Activated CD4-positive, alpha-beta T cell treated with anti-CD3 and anti-CD28 coated beads, Interleukin-2, Interleukin-6, amounts not matched to agents 100 ng/mL and 50 ng/mL, durations not matched to agents 16 hours and 8 hours (primary cell): ENCODE data around the gene SPINDOC.
"Not testable (repeated sequence)": the region's sequence is repeated elsewhere in the genome, so short reads cannot be mapped to it uniquely, and the experiment has no call there.

Experiments
- DNase-seq: peaks from one replicate; pipeline ENCODE4 v3.0.0-alpha.2; 2020

Gene SPINDOC

DNA sequence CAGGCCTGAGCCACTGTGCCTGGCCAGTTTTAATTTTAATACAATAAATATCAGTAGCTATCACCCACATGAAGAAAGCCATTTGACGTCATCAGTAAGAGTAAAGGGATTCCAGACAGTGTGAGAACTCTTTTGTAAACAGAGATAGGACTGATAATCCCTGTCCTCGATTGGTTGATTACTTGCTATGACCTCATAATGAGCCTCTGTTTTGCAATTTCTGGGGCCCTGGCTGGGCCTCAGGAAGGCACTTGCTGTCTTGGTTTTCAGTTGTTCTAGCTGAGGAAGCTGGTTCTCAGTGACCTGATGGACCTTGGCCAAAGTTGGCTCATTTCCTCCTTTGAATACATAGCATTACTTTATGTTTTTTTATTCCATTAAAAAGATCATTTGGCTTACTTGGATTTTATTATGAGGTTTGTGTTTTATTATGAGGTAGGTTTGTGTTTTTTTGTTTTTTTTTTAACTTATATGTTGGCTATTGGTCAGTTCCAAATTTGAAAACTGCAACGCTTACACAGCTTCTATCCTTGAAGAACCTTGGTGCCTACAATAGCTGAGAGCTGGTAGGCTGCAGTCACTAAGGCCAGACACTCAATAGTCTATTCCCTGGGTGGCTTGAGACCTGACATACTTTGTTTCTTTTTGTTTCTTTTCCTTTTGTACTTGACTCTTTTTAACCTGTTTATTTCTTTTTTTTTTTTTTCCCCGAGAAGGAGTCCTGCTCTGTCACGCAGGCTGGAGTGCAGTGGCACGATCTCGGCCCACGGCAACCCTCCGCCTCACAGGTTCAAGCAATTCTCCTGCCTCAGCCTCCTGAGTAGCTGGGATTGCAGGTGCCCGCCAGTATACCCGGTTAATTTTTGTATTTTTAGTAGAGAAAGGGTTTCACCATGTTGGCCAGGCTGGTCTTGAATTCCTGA lies 45.6 kb downstream of the SPINDOC start:
- no peak for DNase-seq

DNA sequence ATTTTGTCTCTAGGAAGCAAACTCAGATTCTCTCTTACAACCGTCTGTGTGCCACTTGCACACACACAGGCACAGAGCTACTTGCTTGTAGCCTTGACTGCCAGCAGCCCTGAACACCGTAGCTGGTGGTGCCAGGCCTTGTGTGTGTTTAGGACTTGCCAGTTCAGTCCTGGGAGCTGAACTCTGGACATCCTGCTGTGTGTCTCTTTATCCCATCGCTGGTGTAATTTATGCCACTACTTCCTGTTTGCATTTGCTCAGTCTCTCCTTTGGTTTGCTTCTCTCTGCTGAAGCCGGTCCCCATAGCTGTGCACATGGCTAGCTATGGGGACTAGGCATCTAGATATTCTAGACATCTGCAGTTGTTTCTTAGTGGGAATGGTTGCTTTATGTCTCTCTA lies 49.7 kb downstream of the SPINDOC start:
- DNase-seq = no peak

DNA sequence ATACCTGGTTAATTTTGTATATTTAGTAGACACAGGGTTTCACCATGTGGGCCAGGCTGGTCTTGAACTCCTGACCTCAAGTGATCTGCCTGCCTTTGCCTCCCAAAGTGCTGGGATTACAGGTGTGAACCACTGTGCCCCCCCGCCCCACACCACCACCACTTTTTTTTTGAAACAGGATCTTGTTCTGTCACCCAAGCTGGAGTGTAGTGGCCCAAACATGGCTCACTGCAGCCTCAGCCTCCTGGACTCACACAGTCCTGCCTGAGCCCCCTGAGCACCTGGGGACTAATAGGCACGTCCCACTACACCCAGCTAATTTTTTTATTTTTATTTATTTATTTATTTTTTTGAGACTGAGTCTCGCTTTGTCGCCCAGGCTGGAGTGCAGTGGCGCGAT lies 50.4 kb downstream of the SPINDOC start:
- DNase-seq = not testable (repeated sequence)

DNA sequence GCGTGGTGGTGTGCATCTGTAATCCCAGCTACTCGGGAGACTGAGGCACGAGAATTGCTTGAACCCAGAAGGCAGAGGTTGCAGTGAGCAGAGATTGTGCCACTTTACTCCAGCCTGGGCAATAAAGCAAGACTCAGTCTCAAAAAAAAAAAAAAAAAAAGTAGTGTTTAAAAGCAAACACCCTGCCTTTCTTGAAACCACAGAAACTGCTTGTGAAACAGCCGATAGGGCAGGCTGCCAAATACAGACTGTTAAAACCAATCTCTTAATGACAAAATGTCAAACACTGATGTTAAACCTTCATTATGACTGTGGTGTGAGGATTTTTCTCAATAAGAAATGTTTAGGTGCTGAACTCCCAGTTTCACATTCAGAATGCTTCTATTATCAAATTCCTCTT lies 53.0 kb downstream of the SPINDOC start:
- peak; percentile 90 for DNase-seq

DNA sequence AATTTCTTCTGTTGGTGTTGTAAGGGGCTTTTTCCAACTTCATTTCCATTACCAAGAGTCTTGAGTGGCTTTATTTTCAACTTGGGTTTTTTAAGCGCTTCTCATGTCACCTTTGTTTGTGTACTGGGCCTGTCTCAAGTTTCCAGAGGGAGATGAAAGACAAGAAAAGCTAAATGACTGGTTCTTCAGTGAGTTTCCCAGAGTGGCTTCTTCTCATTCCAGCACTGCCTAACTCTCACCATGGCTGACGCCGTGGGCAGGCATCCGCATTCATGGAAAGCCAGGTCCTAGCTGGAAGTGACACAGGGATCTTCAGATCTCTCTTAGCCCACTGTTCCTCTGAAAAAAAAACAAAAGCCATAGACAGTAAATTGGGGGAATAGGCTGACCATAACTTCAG lies 54.3 kb downstream of the SPINDOC start:
- DNase-seq = no peak

DNA sequence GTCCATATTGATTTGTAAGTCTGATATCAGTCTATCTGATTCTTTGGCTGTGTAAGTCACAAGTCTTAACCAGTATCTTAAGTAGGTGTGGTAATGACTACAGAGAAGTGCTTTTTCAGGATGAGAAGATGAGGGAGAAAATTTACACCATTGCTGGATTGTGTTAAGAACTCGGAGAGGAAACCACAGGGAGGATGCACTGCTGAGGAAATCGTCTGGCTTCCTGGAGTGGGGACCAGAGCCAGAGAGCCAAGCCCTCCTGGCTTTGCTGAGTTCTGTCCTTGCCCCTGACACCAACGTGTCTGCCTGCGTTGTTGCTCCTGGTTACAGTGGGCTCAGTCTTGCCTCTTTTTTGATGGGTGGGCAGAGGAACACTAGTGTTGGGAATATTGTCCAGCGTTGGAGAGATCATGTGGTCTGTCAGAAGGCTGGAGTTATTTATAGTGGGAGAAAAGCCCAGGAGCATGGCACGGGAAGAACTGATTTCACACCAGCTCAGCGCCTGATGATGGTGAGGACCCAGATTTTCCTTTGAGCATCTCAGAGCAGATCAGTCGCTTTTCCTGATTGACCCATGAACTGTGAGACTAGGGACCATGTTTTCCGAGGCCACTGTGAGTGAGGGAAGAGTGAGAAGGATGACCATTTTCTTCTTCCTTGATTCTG lies 55.3 kb downstream of the SPINDOC start:
- no peak for DNase-seq

DNA sequence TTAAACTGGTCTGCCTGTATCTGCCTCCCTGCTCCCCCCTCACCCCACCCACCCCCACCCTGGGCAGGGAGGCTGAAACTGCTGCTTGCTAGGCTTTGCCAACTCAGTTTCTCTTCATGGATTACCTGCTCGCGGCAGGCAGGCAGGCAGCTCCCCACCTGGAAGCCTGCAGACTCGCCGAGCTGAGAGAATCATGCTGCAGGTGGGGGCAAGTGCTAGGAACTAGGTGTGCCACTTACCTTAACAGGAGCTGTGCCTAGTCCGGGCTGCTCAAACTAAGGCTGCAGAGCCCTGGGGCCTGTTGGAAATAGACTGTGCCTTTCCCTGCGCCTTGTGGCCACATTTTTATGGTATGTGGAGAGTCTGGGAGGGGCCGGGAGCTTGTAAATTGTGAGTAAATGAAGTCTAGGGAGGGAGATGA lies 55.9 kb downstream of the SPINDOC start:
- no peak for DNase-seq

DNA sequence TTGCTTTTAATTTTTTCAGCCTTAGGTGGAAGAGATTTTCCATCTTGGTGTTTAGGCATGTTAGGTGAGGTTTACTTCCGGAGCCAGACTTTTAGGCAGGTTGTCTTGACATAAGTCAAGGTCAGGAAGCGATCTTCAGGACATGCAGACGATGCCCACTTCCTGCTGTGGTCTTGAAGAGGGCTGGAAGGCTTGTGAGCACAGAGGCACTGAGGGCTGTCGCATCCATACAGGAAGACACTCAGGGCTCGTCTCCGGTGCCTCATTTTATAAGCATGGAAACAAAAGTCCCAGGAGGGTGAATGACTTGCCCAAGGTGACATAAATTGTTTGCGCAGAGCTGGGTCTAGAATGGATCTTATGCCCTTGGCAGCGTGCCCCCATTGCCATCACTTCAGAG lies 56.4 kb downstream of the SPINDOC start:
- DNase-seq = peak; percentile 61

DNA sequence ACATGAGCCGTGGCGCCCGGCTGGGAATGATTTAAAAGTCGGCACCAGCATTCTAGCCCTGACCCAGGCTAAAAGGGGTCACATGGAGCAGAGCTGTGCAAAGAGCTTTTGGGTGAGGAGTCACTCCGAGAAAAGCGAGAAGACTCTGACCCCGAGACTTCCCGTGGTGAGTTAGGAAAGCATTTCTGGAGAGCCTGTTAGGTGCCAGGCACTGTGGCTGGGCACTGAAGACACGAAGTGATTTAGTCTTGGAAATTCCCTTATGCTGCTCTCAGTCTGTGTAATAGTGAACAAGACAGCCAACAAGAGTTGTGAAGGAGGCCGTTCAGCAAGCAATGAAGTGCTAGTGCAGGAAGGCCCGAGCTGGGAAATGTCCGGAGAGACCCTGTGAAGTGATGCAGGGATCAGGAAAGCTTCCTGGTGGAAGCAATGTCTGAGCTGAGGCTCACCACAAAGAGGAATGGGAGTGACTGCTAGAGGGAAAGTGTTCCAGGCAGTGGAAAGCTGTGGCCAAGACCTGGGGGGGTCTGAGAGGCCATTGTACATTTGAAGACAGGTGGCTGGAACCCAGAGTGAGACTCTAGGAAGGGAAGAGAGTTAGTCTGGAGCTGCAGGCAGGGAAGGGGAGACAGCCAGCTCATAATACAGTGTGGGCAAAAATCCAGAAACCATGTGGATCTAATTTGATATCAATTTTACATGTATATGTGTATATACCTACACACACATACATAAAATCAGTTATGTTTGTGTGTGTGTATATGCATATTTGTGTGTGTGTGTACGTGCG lies 57.3 kb downstream of the SPINDOC start:
- DNase-seq = peak; percentile 52

DNA sequence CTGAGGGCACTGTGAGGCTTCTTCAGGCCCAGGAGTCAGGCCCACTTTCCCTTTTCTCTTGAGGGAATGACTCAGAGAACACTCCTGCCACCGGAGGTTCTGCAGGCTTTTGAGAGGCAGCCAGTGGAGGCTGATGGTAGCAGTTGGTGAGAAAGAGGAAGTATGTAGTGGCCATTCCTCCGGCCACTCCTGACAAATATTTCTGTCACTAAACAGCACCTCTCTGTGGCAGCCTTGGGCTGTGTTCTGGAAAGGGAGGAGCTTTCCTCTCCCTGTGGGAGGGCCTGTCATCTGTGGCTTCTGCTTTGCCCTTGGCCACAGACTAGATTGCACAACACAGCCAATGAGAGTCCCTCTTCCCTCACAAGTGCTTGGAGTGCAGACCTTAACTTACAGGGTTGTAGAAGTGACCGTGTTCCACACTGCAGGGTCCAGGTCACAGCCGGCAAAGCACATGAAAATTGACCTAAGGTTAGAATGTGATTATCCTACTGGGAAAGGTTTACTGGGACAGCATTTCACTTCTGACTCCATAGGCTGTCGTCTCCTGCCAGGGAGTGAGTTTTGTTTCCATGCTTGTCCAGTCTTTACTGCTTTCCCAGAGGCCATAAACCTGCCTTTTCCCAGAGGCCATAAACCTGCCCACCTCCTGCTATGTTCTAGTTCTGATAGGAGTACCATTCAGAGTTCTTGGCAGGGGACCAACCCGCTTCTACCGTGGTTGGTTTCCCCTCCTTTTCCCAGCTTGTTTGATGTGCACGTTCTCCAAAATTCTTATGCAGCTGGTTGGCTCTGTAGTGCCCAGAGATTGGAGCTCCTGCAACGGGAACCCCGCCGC lies 58.9 kb downstream of the SPINDOC start:
- DNase-seq = peak; percentile 73

DNA sequence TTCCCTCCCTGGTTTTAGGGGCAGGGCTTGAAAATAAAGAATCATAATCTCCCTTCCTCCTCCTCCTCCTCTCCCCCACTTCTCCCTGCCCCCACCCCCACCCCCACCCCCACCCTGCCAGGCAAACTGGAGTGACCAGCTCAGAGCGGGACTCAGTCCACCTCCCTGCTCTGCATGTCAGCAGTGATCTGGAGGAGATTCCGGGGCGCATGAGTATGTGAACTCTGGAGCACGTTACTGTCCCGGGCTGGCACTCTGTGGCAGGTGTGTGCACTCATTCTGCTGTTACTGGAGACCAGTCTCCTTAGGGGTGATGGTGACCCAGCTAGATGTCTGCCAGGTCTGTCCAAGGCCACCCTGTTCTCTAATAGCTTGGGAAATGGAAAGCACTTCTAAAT lies 59.5 kb downstream of the SPINDOC start:
- DNase-seq = no peak

DNA sequence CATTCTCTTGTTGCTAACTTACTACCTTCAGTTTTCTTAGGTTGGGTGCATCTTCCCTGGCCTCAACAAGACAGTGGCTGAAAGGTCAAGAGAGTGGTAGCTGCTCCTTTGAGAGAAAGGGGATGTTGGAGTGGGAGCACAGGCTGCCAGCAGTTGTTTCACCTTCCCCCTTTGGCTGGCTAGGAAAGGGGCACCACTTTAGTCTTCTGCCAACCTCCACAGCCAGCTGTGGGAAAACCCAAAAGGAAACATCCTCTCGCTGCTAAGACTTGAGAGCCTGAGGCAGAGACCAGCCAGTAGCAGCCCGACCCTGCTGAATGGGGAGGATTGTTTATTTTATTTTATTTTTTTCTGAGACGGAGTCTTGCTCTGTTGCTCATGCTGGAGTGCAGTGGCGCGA lies 60.1 kb downstream of the SPINDOC start:
- no peak for DNase-seq

DNA sequence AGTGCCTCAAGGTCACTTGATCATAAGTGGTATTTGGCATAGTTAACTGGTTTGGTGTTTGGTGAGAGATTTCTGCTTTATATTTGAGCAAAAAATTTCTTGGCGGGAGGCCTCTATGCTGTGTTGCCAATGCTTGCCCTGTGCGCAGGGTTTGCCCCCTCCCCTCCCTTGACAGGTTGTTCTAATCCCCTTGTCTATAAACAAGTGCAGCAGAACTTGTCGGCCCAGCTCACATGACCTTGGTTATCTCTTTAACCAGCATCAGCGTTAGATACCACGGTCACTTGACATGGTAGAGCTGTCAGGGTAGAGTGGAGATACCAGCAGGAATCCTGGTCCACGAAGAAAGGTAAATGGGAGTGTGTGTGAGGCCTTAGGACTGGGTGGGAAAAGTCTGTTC lies 61.3 kb downstream of the SPINDOC start:
- DNase-seq = no peak

DNA sequence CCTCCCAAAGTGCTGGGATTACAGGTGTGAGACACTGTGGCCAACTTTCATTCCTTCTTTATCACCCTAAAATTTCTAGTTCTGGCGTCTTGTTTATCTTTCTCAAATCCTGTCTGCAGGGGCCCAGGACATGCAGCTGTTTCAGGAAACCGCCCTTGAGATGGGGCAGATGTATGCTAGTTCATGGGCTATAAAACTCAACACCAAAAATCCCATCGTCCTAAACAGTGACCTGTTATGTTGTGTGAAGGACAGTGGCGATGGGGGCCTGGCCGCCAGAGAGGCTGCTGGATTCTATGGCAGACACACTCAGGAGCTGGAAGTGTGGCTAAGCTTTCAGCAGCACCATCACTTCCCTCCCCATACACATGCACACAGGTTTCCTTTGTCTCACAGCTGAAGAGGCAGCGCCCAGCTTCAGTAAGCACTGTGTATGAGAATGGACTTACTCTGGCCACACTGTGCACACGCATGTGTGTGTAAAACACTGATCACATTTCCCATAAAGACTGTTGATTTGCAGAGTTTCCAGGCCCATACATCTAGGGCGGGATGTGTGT lies 62.3 kb downstream of the SPINDOC start:
- no peak for DNase-seq

DNA sequence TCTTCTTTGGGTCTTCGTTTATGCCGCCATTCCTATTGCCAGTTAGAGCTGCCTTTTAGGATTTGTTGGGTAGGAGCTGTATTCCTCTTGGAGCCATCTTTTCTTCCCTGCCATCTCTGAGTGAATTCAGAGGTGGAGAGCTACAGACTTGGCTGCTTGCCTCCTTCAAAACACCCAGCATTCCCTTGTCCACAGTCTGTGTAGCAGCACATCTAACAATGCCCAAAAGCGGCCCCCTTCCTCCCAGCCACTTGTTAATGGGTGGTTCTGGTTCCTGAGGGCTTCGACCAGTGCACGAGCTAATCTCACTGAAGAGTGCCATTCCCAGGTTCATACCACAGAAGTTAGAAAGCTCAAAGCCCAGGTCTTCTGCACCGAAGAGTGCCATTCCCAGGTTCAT lies 63.4 kb downstream of the SPINDOC start:
- DNase-seq = no peak
